PC-3 (cell line): ENCODE results near the gene CNTN6. TPM values are rescaled to one million over a fixed set of nuclear protein-coding genes. Genes with fewer than 3 reads are reported as not detected.

Source experiments
- ATAC-seq: fragments of 200-7000 bp; cut with Tn5 transposase; 2 replicates; pipeline ENCODE4 v1.9.1; 2020; ENCODE audit warnings: mild to moderate bottlenecking, moderate library complexity
- BruUV-seq: library from RNA; stranded (reverse); fragments of 400-500 nt; replicated peaks from 2 replicates; lab custom pipeline; 2021; lab: Mats Ljungman, UMichigan
- CTCF ChIA-PET: fragments of 300-600 bp; sonication (Branson Sonifier 250); formaldehyde crosslinking; loops from one replicate; lab custom pipeline; 2022; ENCODE audit warnings: antibody characterized with exemption; lab: Charles Lee
- POLR2A ChIA-PET: fragments of 300-600 bp; sonication (Branson Sonifier 250); formaldehyde crosslinking; loops from one replicate; lab custom pipeline; 2022; ENCODE audit warnings: antibody characterized with exemption; ENCODE audit not compliant: unreplicated experiment; lab: Charles Lee
- DNase-seq: peaks from one replicate; pipeline ENCODE4 v3.0.0-alpha.2; 2015
- H2AFZ ChIP-seq: fragments of 300-600 bp; sonication (generic); 2 replicates; pipeline ENCODE4 v1.6.0; 2016; ENCODE audit warnings: antibody characterized with exemption, low read length
- H3F3A ChIP-seq: fragments of 300-600 bp; sonication (generic); one replicate; pipeline ENCODE4 v1.6.0; 2017; ENCODE audit warnings: antibody characterized with exemption, low read length, control low read depth, mild to moderate bottlenecking; ENCODE audit not compliant: unreplicated experiment
- H3K27ac ChIP-seq: fragments of 300-600 bp; sonication (generic); 2 replicates; pipeline ENCODE4 v1.5.1; 2016; ENCODE audit warnings: mild to moderate bottlenecking, low read length
- H3K27me3 ChIP-seq: fragments of 300-600 bp; sonication (generic); 2 replicates; pipeline ENCODE4 v1.6.1; 2016; ENCODE audit warnings: low read length, mixed read lengths
- H3K36me3 ChIP-seq: fragments of 300-600 bp; sonication (generic); 2 replicates; pipeline ENCODE4 v1.6.1; 2016; ENCODE audit warnings: low read depth, mixed run types, low read length, mixed read lengths
- H3K4me1 ChIP-seq: fragments of 300-600 bp; sonication (generic); 2 replicates; pipeline ENCODE4 v1.5.1; 2016; ENCODE audit warnings: low read length; ENCODE audit not compliant: insufficient read depth
- H3K4me2 ChIP-seq: fragments of 300-600 bp; sonication (generic); 2 replicates; pipeline ENCODE4 v1.6.0; 2016; ENCODE audit warnings: low read length
- H3K4me3 ChIP-seq: fragments of 300-600 bp; sonication (generic); 2 replicates; pipeline ENCODE4 v1.5.1; 2016; ENCODE audit warnings: mild to moderate bottlenecking, low read length, mixed read lengths
- H3K79me2 ChIP-seq: fragments of 300-600 bp; sonication (generic); 2 replicates; pipeline ENCODE4 v1.6.1; 2017; ENCODE audit warnings: low read length, mixed read lengths
- H3K9ac ChIP-seq: fragments of 300-600 bp; sonication (generic); 2 replicates; pipeline ENCODE4 v1.6.0; 2016; ENCODE audit warnings: mild to moderate bottlenecking, low read length
- H3K9me2 ChIP-seq: fragments of 300-600 bp; sonication (generic); replicated peaks from 2 replicates; pipeline ENCODE4 v1.6.1; 2016; ENCODE audit warnings: mixed run types, low read length, mixed read lengths
- H3K9me3 ChIP-seq: fragments of 300-600 bp; sonication (generic); 2 replicates; pipeline ENCODE4 v1.6.1; 2016; ENCODE audit warnings: low read length, mixed read lengths
- H4K20me1 ChIP-seq: fragments of 300-600 bp; sonication (generic); 2 replicates; pipeline ENCODE4 v1.6.1; 2016; ENCODE audit warnings: low read length, mixed read lengths
- EZH2 ChIP-seq: fragments of 300-600 bp; sonication (generic); IDR thresholded peaks from one replicate; pipeline ENCODE4 v1.6.1; 2017; ENCODE audit warnings: antibody characterized with exemption, mild to moderate bottlenecking, low read length; ENCODE audit not compliant: unreplicated experiment
- EZH2phosphoT487 ChIP-seq: fragments of 300-600 bp; sonication (generic); IDR thresholded peaks from 2 replicates; pipeline ENCODE4 v1.6.1; 2018; ENCODE audit warnings: mild to moderate bottlenecking, antibody characterized with exemption, low read length, borderline replicate concordance
- intact Hi-C: fragments of 100-400 bp; cut with micrococcal nuclease; formaldehyde crosslinking; loops from 2 replicates; pipeline ENCODE4 v1.9.0; 2023
- total RNA-seq: library from RNA; depleted of rRNA; stranded (reverse); fragments of >200 nt; gene quantifications from 2 replicates; pipeline ENCODE4 v1.2.3, GENCODE V29; 2014
- TF ChIP-seq, protein P1 (sequence below): fragments of 300-600 bp; sonication (generic); conservative IDR thresholded peaks from 2 replicates; pipeline ENCODE4 v1.5.1; 2017; ENCODE audit warnings: antibody characterized with exemption, low read depth, mild to moderate bottlenecking, low read length

The CNTN6 gene
- total RNA-seq, 1 experiment from 2014 or later = not detected

DNA sequence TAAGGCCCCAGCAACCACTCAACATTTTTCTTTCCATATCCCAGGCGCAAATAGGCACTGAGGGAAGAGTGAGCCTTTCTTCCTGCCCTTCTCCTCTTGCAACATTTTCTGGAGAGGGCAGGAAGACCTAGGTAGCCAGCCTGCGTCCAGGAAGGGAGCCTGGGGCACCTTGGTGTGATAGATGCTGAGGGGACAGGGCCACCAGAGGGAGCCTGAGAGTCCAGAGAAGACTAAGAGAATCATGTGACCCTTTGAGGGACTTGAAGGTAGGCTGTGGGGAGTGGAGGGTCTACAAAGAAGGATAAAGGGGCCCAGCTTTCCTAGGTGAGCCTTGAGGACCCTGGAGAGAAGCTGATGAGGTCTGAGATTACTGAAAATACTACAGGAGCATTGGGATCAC is 346.6 kb downstream of the CNTN6 start:
- no peaks in the 10 kb centered on the region for H3K79me2 ChIP-seq
- no peaks in the 10 kb centered on the region for H3K36me3 ChIP-seq
- H3K9ac ChIP-seq = no peak overlapping the region
- H3K9me2 ChIP-seq = no peaks in the 10 kb centered on the region
- DNase-seq (no peak), ATAC-seq (no peak)
- ChIA-PET CTCF (no interaction called here), POLR2A (no interaction called here)
- H3K4me1 ChIP-seq = no peaks in the 10 kb centered on the region
- no peaks in the 10 kb centered on the region for H4K20me1 ChIP-seq
- intact Hi-C loops = no loop called here
- peaks cover 38% of the 10 kb centered on the region; the same call in 1 of the 2 replicates for H3K9me3 ChIP-seq
- TF ChIP-seq EZH2phosphoT487 = no peak
- TF ChIP-seq, protein P1, sequence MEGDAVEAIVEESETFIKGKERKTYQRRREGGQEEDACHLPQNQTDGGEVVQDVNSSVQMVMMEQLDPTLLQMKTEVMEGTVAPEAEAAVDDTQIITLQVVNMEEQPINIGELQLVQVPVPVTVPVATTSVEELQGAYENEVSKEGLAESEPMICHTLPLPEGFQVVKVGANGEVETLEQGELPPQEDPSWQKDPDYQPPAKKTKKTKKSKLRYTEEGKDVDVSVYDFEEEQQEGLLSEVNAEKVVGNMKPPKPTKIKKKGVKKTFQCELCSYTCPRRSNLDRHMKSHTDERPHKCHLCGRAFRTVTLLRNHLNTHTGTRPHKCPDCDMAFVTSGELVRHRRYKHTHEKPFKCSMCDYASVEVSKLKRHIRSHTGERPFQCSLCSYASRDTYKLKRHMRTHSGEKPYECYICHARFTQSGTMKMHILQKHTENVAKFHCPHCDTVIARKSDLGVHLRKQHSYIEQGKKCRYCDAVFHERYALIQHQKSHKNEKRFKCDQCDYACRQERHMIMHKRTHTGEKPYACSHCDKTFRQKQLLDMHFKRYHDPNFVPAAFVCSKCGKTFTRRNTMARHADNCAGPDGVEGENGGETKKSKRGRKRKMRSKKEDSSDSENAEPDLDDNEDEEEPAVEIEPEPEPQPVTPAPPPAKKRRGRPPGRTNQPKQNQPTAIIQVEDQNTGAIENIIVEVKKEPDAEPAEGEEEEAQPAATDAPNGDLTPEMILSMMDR = no peak
- H3K27ac ChIP-seq = no peak overlapping the region
- H3K27me3 ChIP-seq = no peaks in the 10 kb centered on the region
- no TSS peak for BruUV-seq
- no peaks in the 10 kb centered on the region for H3F3A ChIP-seq
- H3K4me2 ChIP-seq = no peak overlapping the region
- no peak overlapping the region for H2AFZ ChIP-seq
- no peak overlapping the region for H3K4me3 ChIP-seq

DNA sequence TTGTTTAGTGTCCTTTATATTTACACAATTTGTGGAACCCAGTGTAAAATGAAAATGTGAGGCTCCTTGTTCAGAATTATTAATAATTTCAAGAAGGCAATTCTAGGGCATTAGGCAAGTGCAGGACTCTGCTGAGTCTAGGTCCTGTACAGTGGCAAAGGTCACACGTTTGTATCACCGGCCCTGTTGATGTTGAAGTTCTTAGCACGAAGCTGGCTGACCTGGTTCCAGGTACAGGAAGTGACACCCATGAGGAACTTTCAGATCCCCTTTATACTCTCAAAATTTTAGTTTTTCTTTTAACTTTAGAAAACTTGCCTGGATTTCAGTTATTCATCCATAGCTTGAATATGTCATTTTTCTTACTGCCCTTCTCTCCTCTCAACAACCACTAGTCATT is 349.4 kb downstream of the CNTN6 start:
- H3K27ac ChIP-seq = no peak overlapping the region
- no TSS peak for BruUV-seq
- H3K9me3 ChIP-seq = peaks cover 32% of the 10 kb centered on the region
- no peak overlapping the region for H3K9ac ChIP-seq
- POLR2A ChIA-PET = no interaction called here
- intact Hi-C loops = no loop called here
- no peaks in the 10 kb centered on the region for H3F3A ChIP-seq
- DNase-seq (no peak), ATAC-seq (no peak)
- no peak overlapping the region for H3K4me3 ChIP-seq
- CTCF ChIA-PET = no interaction called here
- no peaks in the 10 kb centered on the region for H3K36me3 ChIP-seq
- H3K27me3 ChIP-seq = no peaks in the 10 kb centered on the region
- H3K4me1 ChIP-seq = no peaks in the 10 kb centered on the region
- TF ChIP-seq EZH2 = no peak
- TF ChIP-seq, protein P1 = no peak
- no peak for TF ChIP-seq EZH2phosphoT487
- no peak overlapping the region for H2AFZ ChIP-seq
- H3K4me2 ChIP-seq = no peak overlapping the region
- H3K79me2 ChIP-seq = no peaks in the 10 kb centered on the region
- H3K9me2 ChIP-seq = no peaks in the 10 kb centered on the region
- H4K20me1 ChIP-seq = no peaks in the 10 kb centered on the region

GRCh38 chr3:1444195-1444594 is 351.4 kb downstream of the CNTN6 start:
- Histone ChIP-seq H4K20me1 (no peaks in the 10 kb centered on the region), H3K4me2 (no peak overlapping the region), H3K9ac (no peak overlapping the region), H3K36me3 (no peaks in the 10 kb centered on the region), H2AFZ (no peak overlapping the region), H3K79me2 (no peaks in the 10 kb centered on the region), H3K4me3 (no peak overlapping the region), H3K27me3 (no peaks in the 10 kb centered on the region), H3K9me3 (peaks cover 42% of the 10 kb centered on the region), H3K9me2 (no peaks in the 10 kb centered on the region), H3F3A (no peaks in the 10 kb centered on the region), H3K4me1 (no peaks in the 10 kb centered on the region), H3K27ac (no peak overlapping the region)
- CTCF ChIA-PET = no interaction called here
- BruUV-seq = no TSS peak
- TF ChIP-seq, protein P1 = no peak
- TF ChIP-seq EZH2phosphoT487 (no peak), EZH2 (no peak)
- POLR2A ChIA-PET = no interaction called here
- intact Hi-C loops = no loop called here
- DNase-seq (no peak), ATAC-seq (no peak)
